ENCODE data around the gene GRK1.

DNA sequence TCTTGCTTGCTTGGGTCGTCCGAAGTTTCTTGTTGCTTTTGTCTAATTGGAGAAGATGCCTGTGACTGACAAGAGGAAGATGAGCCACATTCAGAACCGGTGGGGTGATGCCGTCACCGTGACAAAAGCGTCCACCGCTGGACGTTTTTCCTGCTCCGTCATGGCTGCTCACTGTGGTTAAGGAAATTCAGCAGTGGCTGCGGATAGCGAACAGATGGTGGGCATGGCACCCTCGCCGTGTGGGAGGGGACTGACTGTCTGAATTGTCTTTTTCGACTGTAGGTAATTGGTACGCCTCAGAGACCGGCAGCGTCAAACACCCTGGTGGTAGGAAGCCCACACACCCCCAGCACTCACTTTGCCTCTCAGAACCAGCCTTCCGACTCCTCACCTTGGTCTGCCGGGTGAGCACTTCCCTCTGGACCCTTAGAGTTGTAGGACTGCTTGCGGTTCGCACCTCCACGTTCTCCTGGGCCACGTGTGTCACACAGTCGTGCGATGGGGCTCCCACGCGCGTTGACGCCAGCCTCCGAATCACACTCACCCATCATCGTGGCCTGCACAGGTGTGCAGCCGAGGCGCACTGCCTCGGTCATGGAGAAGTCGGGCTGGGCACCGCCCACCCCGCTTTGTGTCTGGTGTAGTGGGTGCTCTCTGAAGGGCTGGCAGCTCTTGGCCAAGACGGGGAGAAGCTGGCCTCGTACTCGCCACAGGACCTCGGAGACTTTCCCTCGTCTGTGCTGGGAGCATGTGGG, 35.5 kb upstream of the GRK1 start:
- no peak for TF ChIP-seq POLR2A (IDR thresholded peaks at IDR 0.05)
- TF ChIP-seq, protein P1, sequence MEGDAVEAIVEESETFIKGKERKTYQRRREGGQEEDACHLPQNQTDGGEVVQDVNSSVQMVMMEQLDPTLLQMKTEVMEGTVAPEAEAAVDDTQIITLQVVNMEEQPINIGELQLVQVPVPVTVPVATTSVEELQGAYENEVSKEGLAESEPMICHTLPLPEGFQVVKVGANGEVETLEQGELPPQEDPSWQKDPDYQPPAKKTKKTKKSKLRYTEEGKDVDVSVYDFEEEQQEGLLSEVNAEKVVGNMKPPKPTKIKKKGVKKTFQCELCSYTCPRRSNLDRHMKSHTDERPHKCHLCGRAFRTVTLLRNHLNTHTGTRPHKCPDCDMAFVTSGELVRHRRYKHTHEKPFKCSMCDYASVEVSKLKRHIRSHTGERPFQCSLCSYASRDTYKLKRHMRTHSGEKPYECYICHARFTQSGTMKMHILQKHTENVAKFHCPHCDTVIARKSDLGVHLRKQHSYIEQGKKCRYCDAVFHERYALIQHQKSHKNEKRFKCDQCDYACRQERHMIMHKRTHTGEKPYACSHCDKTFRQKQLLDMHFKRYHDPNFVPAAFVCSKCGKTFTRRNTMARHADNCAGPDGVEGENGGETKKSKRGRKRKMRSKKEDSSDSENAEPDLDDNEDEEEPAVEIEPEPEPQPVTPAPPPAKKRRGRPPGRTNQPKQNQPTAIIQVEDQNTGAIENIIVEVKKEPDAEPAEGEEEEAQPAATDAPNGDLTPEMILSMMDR (IDR thresholded peaks at IDR 0.05), result no peak
- no peak for TF ChIP-seq POLR2AphosphoS5 (IDR thresholded peaks at IDR 0.05)
